Left forelimb (tissue), 1 donor: ENCODE measurements around the gene ROM1.
"Not testable (repeated sequence)": the region's sequence is repeated elsewhere in the genome, so short reads cannot be mapped to it uniquely, and the experiment has no call there.

Experiments
- DNase-seq: peaks from one replicate; pipeline ENCODE4 v3.0.0-alpha.2; 2018; ENCODE audit warnings: low spot score

Gene ROM1

GRCh38 chr11:62649486-62649885 is 36.4 kb downstream of the ROM1 start:
- no peak for DNase-seq

GRCh38 chr11:62650283-62650682 is 37.2 kb downstream of the ROM1 start:
- DNase-seq = not testable (repeated sequence)

GRCh38 chr11:62652161-62653006 is 39.3 kb downstream of the ROM1 start:
- DNase-seq = no peak

- DNase-seq = no peak
These were observed 41.2 kb downstream of the ROM1 start for GRCh38 chr11:62654297-62654696.

GRCh38 chr11:62656796-62657429 is 43.9 kb downstream of the ROM1 start:
- DNase-seq = no peak

- no peak for DNase-seq
These were observed 51.5 kb downstream of the ROM1 start for GRCh38 chr11:62664405-62665074.
